ENCODE data around the gene STX2.

DNA sequence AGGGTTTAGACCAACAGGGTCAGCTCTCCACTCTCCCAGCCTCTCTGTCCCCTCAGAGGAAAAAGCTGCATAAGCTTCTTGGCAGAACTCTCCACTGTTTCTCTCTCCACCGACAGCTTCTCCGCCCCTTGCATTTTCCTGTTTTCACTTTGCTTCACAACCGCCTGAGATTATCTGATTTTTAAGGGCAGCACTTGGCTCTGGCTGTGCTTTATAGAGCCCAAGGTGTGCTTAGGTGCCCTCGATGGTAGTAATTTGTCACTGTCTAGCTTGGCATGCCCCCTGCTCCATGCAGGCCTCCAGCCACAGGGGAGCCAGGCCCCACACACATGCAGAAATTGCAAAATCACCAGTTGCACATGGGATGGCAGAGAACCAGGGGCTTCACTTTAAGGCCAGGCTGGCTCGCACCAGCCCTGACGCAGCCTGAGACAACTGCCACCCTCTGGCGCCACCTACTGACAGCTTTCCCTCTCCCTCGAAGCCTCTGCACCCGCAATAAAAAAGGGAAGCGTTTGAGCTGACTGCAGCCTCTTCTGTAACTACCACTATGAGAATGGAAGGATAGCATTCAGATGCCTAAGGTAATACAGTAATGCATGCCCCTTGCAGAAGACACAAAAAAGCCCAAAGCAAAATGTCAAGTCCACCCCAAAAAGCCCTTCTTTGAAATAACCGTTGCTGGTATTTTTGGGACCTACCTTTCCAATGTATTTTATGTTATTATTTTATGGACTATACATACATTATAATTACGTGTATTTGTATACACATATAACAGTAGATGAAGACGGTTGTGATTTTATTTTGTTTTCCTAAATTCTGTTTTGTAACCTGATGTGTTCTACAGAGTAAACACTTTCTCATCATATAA lies 90.9 kb downstream of the STX2 start:
- TF ChIP-seq ESRRA (IDR thresholded peaks at IDR 0.05; ENCODE audit: borderline replicate concordance, low read length) (no peak), TP53 (CRISPR knock-in tag; IDR thresholded peaks at IDR 0.05) (no peak), MAFK (IDR thresholded peaks at IDR 0.05; ENCODE audit: partially characterized antibody) (no peak), ELK1 (IDR thresholded peaks at IDR 0.05; ENCODE audit: low read depth, low read length) (no peak), NR3C1 (IDR thresholded peaks at IDR 0.05) (no peak)

Measured in A549 (cell line).